ENCODE data around the gene TAOK3. TPM values are rescaled to one million over a fixed set of nuclear protein-coding genes. Genes with fewer than 3 reads are reported as not detected.

TAOK3 gene
- total RNA-seq, 4 donors from 2014 or later, result 91.2 to 111 (median 93.2) TPM

- Histone ChIP-seq H3K9me3 (no peaks in the 10 kb centered on the region), H3K4me3 (peak overlapping the region in 2 of 4 donors; percentile 86 to 95), H3K27ac (peak overlapping the region in 1 of 4 donors; percentile 95), H3K36me3 (peaks cover 0 to 6% (median 0%) of the 10 kb centered on the region in 3 donors), H3K4me1 (peaks cover 0 to 37% (median 0%) of the 10 kb centered on the region in 4 donors), H3K27me3 (no peaks in the 10 kb centered on the region)
- peak in 1 of 3 donors; percentile 65 for DNase-seq
- TF ChIP-seq CTCF (IDR thresholded peaks at IDR 0.05) (peak in 1 of 6 experiments; percentile 7), POLR2A (IDR thresholded peaks at IDR 0.05) (peak in 1 of 2 donors; percentile 56)
Measured at GRCh38 chr12:118102070-118102469, 270.6 kb downstream of the TAOK3 start.

- H3K4me1 ChIP-seq, result peaks cover 0 to 37% (median 0%) of the 10 kb centered on the region in 4 donors
- TF ChIP-seq POLR2A (IDR thresholded peaks at IDR 0.05), result no peak
- TF ChIP-seq CTCF (IDR thresholded peaks at IDR 0.05), result no peak
- no peak overlapping the region for H3K4me3 ChIP-seq
- H3K36me3 ChIP-seq, result peaks cover 0 to 6% (median 0%) of the 10 kb centered on the region in 3 donors
- DNase-seq, result no peak
- H3K9me3 ChIP-seq, result no peaks in the 10 kb centered on the region
- H3K27me3 ChIP-seq, result no peaks in the 10 kb centered on the region
- no peak overlapping the region for H3K27ac ChIP-seq
Measured at GRCh38 chr12:118101051-118101450, 271.7 kb downstream of the TAOK3 start.

Other genes with a start within 250 kb of the TAOK3 start
- gene PEBP1, start 236.8 kb downstream of the TAOK3 start, total RNA-seq, result 1,000 to 10,000 TPM in 1 of 4 donors, 100 to 1,000 TPM in 3; 465 to 1,340 (median 591) TPM
- 10 to 100 TPM; 39.2 to 86.7 (median 66.1) TPM for gene SUDS3, start 3.6 kb upstream of the TAOK3 start, total RNA-seq

Data from Peyer's patch (tissue), 4 donors.